DMS 273 treated with DMSO at 0.1 percent for 48 hours (cell line): ENCODE measurements around the gene WDFY2.
A peak's percentile ranks its signal among the peaks of the same experiment; 100 is the strongest.
"Not testable (repeated sequence)": the region's sequence is repeated elsewhere in the genome, so short reads cannot be mapped to it uniquely, and the experiment has no call there.

Source experiments
- DNase-seq: peaks from one replicate; lab custom pipeline; 2025; lab: John Stamatoyannopoulos, UW

WDFY2 gene

DNA sequence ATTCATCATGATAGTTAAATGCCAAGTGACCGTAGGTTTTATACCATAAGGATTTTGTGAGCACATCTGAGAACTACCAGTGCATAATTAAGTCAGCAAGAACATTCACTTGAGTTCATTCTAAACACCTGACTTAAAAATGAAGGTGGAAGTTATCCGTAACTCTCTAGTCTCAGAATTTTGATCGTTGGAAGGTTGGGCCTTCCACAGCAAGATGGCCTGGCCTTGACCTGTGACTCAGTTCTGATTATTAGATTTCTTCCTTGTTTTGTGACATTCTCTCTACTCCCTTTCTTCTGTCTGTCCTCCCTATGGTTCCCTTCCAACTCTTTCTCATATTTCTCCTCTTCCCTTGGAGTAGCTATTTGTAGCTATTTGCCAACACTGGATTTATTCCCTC is 20.0 kb upstream of the WDFY2 start:
- no peak for DNase-seq

DNA sequence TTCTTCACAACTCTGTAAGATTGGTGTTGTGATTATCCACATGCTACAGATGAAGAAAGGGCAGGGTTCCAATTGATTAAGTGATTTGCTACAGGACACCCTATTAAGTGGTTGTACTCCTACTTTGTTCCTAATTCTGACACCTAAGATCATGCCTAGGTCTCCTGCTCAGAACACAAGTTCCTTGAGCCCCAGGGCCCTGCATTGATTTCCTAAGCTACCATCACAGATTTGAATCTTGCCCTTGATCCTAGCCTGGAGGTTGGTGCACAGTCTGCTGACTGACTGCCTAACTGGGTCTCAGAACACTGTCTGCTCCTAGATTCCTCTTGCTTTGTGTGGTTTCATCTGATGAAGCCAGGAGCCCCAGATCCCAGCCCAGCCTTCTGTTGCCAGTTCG is 19.6 kb upstream of the WDFY2 start:
- DNase-seq = no peak

- not testable (repeated sequence) for DNase-seq
Observed at GRCh38 chr13:51569001-51569400, 15.3 kb upstream of the WDFY2 start.

GRCh38 chr13:51576754-51577153 is 7.5 kb upstream of the WDFY2 start:
- DNase-seq = no peak

DNA sequence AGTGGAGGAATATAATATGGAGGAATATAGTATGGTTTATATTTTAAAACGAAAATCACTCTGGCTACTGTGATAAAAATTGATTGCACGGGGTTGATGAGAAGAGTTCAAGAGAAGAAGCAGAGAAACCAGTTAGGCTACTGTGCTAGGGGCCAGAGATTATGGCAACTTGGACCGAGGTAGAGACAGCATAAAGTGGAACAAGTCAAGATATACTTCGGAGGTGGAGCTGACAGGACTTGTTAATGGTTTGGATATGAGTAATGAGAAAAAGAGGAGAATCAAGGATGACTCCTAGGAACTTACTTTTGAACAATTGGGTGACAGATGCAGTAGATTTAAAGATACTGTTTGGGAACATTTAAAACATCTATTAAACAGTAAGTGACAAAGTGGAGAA is 6.6 kb upstream of the WDFY2 start:
- DNase-seq = no peak

- no peak for DNase-seq
Observed at GRCh38 chr13:51579676-51580075, 4.6 kb upstream of the WDFY2 start.

DNA sequence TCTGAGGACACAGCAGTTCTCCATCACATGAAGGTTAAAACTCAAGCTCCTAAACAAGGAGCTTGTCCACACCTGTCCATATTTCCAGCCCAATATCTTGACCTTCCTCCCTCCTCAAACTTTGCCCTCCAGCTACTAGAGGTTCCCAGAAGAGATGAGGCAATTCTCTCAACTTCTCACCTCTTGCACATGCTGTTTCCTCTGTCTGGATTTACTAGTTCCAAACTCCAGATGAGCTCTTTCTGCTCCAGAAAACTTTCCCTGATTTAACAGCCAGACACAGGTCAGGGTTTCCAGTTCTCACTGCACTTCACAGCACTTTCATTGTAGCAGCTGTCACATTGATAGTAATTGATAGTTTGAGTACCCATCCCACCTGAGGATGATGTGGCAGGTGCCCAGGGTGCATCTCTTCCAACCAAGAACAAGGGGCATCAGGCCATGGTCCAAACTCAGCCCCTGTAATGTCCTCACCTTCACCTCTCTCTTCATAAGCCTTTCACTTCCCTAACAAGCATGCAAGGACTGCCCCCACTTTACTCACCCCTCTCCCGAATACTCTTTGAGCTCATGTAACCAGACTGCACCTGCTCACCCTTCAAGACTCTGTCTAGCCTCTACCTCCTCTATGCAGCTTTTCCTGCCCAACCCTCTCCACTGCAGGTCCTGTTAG is 3.0 kb upstream of the WDFY2 start:
- DNase-seq = no peak

DNA sequence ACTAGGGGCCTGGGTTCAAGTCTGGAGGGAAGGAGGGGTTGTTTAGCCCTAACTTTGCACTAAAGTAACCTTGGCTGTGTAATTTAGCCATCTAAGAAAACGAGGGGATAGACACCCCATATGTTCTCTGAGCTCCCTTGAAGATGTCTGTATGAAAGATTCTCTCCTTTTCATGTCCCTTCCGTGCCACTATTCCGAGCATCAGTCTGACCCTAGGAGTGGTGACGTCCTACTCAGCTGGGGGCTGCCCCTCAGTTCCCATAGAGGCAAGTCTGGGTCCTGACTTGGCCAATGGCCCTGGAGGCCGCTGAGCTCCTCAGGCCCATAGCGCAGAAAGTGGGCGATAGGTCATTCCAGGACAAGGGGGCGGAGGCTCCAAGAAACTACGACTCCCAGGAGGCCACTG is 790 bp upstream of the WDFY2 start:
- DNase-seq = no peak

GRCh38 chr13:51584731-51585672 is 740 bp downstream of the WDFY2 start:
- DNase-seq = no peak

GRCh38 chr13:51585696-51586095 is 1.4 kb downstream of the WDFY2 start:
- no peak for DNase-seq

- no peak for DNase-seq
Observed at GRCh38 chr13:51587372-51587771, 3.1 kb downstream of the WDFY2 start.

DNA sequence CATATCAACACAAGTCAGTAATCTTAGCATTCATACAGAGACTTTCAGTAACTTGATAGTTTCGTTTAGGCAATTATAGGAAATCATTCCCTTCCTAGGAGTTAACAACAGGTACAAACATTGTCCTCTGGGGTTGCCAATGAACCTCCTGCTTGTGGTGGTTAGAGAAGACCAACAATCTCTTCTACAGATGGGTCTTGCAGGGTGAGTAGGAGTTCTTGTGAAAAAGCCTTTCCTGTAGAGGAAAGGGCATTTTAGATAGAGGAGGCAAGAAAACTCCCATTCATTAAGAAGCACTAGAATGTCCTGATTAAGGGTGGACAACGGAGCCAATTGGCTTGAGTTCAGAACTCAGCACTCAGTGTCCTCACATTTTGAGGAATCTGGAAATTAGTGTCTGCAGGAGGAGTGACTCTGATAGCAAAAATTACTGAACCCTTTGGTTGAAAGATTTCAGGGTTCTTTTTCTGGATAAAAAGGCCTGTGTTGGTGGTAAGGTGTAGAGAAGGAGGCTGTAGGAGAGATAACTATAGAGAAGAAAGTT is 4.2 kb downstream of the WDFY2 start:
- DNase-seq = no peak

- DNase-seq = no peak
Observed at GRCh38 chr13:51589793-51590192, 5.5 kb downstream of the WDFY2 start.

DNA sequence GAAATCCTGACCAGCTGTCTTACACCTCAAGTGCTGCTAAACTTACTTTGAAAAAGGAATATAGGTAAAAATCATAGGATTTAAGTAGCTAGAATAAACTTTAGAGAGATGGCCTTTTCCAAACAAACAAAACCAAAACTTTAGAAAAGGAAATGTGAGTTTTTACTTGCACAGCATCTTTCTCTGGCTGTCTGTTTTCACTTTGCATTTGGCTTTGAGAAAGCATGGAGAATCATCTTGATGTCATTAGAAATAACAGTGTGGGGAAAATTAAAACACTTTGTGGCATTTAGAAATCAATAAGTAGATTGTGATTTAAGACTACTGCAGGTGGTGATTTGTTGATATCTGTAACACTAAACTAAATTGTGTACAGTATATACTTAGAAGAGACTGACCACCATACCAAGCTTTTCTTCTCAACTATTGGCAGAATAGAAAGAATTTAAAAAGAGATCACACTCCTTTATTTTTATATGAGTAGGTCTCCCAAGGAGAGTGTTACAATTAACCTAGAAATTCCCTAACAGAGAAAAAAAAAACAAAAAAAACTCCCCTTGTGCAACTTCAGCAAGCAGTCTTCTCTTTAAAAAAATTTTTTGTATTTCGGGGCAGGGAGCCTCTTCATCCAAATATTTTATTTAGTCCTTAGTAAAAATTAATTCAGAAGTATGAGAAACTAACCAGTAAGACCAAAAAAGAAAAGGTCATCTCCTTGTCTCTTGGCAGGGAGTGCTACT is 6.1 kb downstream of the WDFY2 start:
- no peak for DNase-seq

GRCh38 chr13:51590971-51591627 is 6.8 kb downstream of the WDFY2 start:
- DNase-seq = peak; percentile 45

DNA sequence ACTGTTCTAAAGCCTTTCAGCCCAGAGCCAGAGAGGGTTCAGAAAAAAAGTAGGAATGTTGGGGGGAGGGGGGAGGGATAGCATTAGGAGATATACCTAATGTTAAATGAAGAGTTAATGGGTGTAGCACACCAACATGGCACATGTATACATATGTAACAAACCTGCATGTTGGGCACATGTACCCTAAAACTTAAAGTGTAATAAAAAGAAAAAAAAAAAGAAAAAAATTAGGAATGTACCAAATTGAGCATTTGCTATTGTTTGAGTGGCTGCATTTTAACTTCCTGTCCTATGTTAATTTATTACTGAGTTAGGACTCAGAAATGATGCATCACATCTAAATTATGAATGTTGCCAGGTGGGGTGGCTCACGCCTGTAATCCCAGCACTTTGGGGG is 7.7 kb downstream of the WDFY2 start:
- DNase-seq = not testable (repeated sequence)

GRCh38 chr13:51594432-51594831 is 10.2 kb downstream of the WDFY2 start:
- DNase-seq = no peak

DNA sequence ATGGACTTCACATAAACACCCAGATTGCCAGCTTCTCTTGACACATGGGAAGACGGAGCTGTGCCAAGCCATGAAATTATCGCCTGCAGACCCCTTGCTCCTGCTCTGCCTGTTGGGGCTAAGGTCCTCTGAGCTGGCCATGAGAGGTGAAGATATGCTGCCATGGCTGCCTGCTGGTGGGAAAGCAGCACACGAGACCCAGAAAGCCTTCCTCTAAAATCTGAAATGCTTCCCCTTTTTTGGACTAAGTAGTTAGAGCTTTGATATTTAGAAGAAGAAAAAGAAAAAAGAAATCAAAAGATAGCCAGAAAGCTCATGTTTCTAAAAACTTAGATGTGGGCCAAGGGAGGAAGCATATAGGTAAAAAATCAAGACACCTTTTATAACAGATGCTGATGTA is 11.2 kb downstream of the WDFY2 start:
- peak; percentile 30 for DNase-seq

DNA sequence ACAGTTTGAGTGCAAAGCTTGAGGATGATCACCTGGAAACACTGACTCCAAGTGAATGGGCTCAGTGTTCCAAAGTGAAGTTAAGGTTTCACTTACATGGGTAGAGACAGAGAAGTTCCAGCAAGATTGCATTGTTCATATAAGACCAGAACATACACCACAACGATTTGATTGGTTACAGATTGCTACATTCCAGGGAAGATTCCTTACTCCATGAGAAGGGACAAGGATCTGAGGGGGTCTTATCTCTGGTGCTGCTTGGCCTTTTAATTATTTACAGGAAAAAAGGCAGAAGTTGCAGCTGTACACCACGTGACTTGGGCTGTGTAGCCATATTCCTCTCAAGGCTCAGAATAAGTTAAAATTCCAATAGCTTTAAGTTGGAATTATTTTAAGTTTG is 12.3 kb downstream of the WDFY2 start:
- DNase-seq = no peak

GRCh38 chr13:51599444-51600176 is 15.3 kb downstream of the WDFY2 start:
- DNase-seq = no peak

GRCh38 chr13:51600703-51601102 is 16.4 kb downstream of the WDFY2 start:
- no peak for DNase-seq
